GM23248 (cell line): ENCODE measurements around the gene CBR3.

Source experiments
- EZH2 ChIP-seq: fragments of 200-600 bp; sonication (generic); IDR thresholded peaks from 2 replicates; pipeline ENCODE4 v1.6.1; 2018; ENCODE audit warnings: antibody characterized with exemption, mild to moderate bottlenecking; ENCODE audit not compliant: insufficient read depth, poor library complexity, severe bottlenecking
- EZH2phosphoT487 ChIP-seq: fragments of 200-600 bp; sonication (generic); IDR thresholded peaks from 2 replicates; pipeline ENCODE4 v1.6.1; 2018; ENCODE audit warnings: antibody characterized with exemption, moderate library complexity, mild to moderate bottlenecking, low read depth; ENCODE audit not compliant: insufficient read depth

DNA sequence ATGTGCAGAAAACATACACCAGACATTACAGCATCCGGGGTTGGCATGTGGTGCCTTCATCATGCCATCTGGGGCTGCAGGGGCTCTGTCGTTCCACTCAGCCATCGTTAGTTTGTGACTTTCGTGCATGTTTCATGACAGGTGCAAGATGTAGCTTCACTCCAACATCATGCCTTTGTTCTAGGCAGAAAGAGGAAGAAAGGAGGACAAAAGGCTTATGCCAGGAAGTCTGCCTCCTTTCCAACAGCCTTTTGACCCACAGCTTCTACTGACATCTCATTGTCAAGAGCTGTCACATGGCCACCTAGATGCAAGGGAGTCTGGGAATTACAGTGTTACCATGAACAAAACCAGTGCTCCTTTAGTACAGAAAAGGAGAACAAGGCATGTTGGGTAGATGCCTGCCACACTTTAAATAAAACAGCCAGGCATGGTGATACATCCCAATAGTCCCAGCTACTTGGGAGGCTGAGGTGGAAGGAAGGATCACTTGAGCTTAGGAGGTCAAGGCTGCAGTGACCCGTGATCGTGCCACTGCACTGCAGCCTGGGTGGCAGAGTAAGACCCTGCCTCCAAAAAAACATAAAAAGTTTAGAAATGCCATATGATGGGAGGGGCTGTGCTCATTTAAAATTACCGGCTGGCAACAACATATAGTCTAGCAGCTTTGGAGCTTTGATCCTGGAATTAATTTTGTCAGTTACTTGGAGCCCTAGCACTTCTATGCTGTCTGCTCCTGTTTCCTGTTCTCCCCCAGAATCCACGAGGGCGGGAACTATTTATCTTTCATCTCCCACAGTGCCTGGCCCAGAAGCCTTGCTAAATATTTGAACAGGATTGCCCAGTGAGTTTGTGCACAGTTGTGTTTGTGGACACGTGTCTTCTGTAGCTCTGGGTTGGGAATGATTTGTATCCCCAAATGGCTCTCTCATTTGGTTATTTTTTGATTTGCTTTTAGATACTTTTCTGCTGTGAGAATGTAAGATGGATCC is 29.2 kb downstream of the CBR3 start:
- TF ChIP-seq EZH2 (no peak), EZH2phosphoT487 (no peak)
